Left ventricle myocardium superior (tissue), 1 donor: Measurements from ENCODE around the gene STAC3. TPM values are rescaled to one million over a fixed set of nuclear protein-coding genes. Genes with fewer than 3 reads are reported as not detected.

Experiments
- ATAC-seq: fragments of 200-7000 bp; cut with Tn5 transposase; one replicate; pipeline ENCODE4 v1.9.1; 2020; ENCODE audit warnings: mild to moderate bottlenecking, moderate library complexity
- DNase-seq: peaks from one replicate; pipeline ENCODE4 v3.0.0-alpha.2; 2020
- intact Hi-C: fragments of 100-400 bp; cut with micrococcal nuclease; formaldehyde crosslinking; loops from one replicate; pipeline ENCODE4 v1.11.0; 2022
- total RNA-seq: library from RNA; stranded (reverse); fragmentation: NEBNext Ultra II Directional; extraction: Animal tissue kit (Norgen Biotek cat#: 25700); gene quantifications from one replicate; pipeline ENCODE4 v1.2.1, GENCODE V29; 2021
- donor health status: DM: no; HTN: yes; CAD: no; lungs with severe emphysema.

Gene STAC3
- total RNA-seq, 1 donor from 2014 or later: 1.4 TPM

DNA sequence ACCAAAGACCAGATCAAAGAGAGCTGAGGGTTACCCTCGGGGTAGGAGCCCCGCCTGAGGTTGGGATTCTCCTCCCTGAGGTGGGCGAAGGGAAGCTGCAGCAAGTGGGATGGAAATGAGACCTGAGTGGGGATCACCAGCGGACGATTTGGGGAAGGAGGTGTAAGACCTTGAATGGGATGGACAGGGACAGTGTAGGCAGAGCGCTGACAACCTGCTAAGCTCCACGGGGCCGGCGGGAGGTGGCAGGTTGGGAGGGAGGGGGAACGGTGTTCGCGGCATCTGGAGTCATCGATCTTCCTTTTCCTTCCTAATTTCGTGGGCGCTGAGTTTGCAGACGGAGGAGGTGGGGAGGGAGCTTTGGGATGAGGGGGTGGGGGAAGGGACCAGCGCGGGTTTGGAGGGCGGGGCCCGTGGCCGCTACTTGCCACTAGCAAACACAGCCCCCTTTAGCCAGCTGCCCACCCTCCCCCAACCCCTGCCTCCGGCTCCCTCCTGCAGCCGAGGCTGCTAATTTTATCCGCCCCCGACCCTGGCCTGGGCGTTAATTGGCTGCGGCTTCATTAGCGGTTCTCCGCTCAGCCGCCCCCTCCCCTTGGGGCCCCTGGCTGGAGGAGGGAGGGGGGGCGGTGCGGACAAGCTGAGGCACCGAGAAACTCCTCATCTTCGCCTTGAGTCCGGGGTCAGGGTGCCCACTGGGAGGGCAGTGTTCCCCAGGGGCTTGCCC lies 24.2 kb downstream of the STAC3 start:
- DNase-seq: no peak
- no peak for ATAC-seq
- intact Hi-C loops: no loop called here

DNA sequence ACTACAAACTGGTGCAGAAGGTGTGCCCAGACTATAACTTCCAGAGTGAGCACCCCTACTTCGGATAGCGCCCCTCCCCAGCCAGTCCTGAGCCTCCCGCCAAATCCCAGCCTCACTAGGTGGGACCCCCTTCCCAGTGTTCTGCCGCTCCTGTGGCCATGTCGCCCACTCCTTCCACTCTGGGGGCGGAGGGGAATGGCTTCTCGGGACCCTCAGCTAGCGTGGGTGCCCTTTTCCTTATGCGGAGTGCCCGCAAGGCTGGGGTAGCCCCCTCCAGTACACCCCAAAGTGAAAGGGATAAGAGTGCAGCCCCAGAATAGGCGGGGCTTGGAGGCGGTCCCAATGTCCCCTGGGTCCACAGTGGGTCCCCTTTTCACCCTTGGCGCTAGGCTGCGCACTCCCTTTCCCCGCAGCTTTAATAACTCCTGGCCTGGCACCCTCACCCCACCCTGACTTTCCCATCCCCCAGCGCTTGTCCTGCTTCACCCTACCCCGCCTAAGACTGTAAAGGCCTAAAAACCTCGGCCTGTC lies 25.2 kb downstream of the STAC3 start:
- ATAC-seq: no peak
- intact Hi-C loops: no loop called here
- DNase-seq: no peak

DNA sequence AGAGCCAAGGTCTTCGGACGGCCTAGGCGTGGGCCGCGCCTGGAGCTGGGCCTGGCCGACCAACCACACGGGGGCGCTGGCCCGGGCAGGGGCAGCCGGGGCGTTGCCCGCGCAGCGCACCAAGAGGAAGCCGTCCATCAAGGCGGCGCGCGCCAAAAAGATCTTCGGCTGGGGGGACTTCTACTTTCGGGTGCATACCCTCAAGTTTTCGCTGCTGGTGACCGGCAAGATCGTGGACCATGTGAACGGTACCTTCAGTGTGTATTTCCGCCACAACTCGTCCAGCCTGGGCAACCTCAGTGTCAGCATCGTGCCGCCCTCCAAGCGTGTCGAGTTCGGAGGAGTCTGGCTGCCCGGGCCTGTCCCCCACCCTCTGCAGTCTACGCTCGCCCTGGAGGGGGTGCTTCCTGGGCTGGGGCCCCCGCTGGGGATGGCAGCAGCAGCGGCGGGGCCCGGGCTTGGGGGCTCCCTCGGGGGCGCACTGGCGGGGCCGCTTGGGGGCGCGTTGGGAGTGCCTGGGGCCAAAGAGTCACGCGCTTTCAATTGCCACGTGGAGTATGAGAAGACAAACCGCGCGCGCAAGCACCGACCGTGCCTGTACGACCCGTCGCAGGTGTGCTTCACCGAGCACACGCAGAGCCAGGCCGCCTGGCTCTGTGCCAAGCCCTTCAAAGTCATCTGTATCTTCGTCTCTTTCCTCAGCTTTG lies 25.9 kb downstream of the STAC3 start:
- ATAC-seq (peak; percentile 40), DNase-seq (peak; percentile 75)
- intact Hi-C loops: no loop called here

DNA sequence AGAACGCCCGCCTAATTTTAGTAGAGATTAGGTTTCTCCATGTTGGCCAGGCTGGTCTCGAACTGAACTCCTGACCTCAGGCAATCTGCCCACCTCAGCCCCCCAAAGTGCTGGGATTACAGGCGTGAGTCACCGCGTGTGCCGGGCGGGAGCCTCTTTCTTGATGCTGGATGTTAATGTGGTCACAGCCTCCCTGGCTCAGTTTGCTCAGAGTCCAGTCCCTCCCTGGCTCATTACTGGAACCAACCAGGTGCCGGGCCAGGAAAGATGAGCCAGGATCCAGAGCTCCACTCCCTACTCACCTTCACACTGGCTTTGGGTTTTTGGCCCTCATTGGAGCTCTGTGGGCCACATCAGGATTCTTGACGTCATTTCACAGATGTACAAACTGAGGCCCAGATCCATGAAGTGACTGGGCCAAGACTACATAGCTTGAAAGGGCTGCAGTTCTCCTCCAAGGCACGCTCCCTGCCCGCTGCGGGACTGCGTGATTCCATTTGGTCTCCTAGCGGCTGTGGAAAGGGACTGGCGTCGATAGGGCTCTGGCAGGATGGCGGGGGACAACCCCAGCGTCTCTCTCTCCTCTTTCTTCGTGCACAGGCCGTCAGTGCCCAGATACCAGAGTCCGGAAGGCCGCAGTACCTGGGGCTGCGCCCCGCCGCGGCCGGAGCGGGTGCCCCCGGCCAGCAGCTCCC lies 26.6 kb downstream of the STAC3 start:
- ATAC-seq: no peak

DNA sequence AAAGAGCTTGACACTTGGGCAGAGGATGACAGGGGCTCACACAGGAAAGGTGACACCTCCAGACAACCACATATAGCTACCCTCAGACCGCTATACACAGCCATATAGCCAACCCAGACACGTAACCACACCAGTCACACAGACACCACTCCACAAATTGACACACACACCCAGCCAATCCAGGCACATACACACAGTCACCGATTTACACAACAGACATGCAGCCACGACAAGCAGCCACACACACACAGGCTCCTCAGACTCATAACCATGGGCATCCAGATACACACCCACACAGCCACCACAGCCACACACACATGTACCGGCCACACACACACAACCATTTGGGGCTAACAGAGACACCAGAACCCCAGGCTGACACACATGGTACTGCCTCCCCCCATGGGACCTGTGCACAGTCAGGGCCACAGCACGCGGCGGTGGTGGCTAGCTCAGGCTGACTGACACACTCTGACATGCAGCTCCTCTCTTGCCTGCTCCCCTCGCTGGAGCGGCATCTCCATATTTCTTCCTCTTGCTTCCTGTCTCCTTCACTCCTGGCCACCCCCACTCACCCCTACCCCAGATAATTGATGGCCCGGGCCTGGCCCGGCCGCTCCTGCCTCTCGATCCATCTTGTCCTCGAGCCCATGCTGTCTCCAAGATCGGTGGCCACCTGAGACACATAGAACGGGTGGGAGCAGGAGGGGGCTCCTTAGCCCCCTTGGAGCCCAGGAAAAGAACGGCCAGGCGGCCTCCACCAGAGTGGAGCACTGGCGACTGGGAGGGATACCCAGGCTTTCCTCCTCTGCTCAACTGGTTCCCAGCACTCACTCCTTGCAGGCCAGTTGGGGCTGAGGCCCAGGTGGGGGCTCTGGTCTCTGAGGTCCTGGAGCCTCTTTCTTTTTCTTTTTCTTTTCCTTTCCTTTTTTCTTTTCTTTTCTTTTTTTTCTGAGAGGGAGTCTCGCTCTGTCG lies 27.5 kb downstream of the STAC3 start:
- no peak for ATAC-seq
- DNase-seq: no peak
- intact Hi-C loops: no loop called here

More for the DNA sequence above, 26.6 kb downstream of the STAC3 start:
- no peak for DNase-seq
- intact Hi-C loops: no loop called here

DNA sequence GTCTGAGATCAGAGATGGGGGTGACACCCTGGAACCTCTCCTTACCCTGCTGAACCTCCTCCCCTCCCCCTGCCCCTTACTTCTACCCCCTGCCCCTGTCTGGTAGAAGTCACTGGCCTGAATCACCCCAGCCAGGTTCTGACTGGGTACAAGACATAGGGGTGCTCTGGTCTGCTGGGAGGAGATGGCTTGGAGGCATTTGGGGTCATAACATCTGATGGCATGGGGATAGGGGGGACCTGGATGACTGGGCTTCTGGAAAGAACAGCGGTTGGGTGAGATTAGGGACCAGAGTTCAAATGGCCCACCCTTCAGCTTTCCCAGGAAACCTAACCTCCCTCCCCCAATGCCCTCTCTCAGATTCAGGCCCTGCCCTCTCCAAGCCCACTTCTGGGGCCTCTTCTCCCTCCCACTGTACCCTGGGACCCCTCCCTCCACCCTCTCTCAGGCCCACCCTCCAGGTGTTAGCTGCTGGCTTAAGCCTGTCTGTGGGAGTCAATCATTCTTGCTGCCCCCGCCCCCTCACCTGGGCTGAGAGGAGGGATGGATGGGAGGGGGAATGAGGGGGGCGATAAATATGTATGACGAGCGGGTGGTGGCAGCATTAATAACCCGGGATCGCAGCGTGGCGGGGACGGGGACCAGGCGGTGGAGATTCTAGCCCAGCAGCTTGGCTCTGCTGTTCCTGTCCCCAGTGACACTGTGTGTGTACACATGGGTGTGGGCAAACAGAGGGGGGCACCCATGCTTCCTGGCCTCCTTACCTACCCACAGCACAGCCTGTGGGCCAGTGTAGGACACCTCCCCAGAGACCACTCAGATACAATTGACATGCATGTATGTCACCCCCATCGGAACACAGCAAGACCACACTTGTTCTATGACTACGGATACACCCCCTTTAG lies 28.4 kb downstream of the STAC3 start:
- intact Hi-C loops: no loop called here
- DNase-seq (no peak), ATAC-seq (no peak)

DNA sequence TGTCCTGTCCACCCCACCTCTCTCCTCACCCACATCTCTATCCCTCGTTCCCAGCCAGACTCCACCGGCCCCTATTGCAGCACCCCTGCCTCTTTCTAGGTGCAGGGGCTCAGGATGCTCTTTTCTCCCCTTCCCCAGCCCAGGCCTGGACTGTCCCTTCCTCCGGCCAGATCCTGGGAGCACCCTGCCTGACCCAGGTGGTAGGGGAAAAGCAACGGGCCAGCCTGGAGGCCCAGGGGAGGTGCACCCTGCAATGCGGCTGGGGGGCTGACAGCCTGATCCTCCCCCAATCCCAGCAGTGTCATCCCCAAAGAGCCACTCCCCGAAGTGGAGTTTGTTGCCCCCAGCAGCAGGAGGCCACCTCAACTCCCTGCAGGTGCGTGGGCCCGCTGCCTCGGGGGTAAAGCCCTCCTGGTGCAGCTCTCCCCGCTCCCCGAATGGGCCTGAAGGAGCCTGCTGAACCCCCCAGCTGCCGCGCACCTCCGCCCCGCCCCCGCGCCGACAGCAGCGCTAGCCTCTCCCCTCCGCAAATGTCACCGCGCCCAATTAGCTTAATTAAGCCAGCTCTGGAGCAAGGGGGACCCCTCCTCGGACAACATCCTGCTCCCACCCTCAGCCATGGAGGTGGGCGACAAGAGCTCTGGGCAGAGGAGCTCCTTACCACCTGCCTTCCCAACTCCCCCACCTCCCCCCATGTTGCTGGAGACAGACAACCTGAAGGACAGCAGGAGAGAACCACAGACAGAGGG lies 29.6 kb downstream of the STAC3 start:
- DNase-seq (no peak), ATAC-seq (no peak)
- intact Hi-C loops: no loop called here

DNA sequence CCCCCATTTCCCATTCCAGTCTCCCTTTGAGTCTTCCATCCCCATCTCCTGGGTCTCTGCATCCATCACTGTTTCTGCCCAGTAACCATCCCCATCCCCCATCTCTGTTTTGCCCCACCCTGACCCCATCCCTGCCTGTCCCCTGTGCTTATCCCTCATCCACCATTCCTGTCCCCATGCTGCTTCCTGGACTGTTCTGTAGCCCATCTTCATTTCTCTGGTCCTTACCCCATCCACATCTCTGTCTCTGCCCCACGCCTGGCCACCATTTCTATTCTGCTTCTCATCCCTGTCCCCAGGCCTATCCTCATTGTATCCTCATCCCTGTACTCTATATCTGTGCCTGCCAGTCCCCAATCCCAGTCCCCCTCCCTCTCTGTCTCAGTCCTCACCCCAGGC lies 30.2 kb downstream of the STAC3 start:
- no peak for DNase-seq
- no peak for ATAC-seq
- intact Hi-C loops: no loop called here

DNA sequence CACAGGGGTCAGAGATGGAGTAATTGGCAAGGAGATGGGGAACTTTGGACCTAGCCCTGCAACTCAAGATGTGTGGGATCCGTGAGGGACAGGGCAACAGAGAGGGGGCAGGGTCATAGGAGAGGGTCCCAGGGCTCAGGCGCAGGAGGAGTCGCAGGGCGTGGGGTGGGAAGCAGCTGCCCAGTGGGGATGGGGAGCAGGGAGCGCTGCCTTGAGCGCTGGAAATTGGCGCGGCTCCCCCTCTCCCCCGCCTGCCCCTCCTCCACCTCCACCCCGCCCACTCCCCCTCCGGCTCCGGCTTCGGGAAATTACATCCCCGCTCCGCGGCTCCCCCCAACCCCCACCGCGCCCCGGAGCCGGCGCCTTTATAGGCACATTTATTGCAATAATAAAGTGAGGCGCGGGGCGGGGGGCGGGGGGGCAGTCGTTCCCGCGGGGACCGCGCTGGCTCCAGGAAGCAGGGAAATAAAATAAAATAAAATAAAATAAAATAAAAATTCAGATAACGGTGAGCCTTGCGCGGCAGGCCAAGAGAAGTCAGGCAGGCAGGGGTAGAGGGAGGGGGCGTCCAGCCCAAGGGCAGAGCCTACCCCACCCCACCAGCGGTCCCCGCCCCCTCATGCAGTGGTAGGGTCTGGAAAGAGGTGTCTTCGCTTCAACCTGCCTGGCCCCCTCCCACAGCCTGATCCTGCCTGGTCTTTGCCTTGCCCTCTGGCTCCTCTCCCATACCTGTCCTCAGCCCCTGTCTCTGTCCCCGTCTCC lies 30.8 kb downstream of the STAC3 start:
- ATAC-seq (no peak), DNase-seq (no peak)
- intact Hi-C loops: no loop called here

DNA sequence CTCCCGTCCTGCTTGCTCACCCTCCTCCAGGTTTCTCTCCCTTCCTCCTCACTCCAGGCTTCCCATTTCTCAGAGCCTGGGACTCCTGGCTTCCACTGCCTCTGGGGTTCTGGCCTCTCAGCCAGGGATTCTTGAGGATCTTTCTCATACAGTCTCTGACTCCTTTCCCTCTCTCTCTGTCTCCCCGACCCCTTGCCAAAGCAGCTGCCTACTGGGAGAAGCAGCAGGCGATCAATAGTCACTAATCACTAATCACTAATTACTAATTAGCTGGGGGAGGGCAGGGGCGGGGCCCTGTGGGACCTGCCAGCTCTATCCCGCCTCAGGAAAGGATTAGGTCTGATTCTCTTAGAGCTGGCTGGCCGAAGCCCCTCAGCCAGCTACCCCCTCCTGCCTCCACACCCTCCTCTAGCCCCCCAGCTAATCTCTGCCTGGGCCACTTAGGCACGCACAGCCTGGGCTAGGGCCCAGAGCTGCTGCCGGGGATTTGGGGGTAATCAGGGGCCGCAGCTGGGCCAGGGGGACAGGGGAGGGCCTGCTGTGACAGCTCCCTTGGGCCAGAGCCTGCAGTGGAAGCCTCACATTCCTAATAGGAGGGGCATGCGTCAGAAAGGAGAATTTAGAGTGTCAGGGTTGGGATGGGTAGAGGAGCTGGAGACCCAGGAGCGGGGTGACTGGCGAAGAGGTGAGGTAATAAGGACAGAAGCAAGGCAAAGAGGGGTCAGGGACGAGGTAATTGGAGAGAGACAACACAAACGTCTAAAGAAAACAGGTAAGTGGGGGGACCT lies 31.6 kb downstream of the STAC3 start:
- intact Hi-C loops: no loop called here

DNA sequence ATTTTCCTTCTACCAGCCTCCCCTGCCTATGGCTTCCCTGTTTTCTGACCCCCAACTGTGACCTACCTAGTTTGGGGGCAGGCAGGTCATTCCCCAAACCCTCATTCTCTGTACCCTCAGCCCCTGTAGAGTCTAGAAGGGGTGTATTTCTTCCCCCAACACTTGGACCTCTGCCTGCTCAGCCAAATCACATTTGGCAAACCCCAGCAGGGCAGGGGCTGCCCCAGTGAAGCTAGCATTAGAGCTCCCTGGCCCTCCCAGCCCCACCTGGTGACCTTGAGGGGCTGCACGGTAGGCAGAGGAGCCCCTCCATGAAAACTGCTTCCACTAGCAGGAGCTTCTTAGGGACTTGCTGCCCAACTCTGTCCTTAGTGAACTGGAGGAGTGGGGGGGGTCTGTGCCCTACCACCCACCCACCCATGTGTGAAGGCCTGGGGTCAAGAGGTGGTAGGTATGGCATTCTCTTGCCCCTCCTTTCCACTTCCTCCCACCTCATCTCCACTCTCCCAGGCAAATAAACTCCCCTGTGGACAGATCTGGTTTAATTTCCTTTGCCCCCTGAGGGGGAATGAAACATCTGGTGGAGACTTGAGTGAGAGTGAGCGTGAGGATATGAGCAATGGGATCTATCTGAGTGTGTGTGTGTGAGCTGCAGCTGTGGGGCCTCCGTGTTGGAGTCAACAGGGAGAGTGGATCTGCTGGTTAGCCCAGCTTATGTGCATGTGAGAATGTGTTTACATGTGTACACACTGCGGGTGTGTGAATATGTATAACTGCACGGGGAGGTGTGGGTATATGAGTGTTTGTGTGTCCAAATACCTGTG lies 32.7 kb downstream of the STAC3 start:
- intact Hi-C loops: no loop called here
- ATAC-seq (no peak), DNase-seq (no peak)

More for the DNA sequence above, 31.6 kb downstream of the STAC3 start:
- ATAC-seq: no peak
- DNase-seq: no peak

DNA sequence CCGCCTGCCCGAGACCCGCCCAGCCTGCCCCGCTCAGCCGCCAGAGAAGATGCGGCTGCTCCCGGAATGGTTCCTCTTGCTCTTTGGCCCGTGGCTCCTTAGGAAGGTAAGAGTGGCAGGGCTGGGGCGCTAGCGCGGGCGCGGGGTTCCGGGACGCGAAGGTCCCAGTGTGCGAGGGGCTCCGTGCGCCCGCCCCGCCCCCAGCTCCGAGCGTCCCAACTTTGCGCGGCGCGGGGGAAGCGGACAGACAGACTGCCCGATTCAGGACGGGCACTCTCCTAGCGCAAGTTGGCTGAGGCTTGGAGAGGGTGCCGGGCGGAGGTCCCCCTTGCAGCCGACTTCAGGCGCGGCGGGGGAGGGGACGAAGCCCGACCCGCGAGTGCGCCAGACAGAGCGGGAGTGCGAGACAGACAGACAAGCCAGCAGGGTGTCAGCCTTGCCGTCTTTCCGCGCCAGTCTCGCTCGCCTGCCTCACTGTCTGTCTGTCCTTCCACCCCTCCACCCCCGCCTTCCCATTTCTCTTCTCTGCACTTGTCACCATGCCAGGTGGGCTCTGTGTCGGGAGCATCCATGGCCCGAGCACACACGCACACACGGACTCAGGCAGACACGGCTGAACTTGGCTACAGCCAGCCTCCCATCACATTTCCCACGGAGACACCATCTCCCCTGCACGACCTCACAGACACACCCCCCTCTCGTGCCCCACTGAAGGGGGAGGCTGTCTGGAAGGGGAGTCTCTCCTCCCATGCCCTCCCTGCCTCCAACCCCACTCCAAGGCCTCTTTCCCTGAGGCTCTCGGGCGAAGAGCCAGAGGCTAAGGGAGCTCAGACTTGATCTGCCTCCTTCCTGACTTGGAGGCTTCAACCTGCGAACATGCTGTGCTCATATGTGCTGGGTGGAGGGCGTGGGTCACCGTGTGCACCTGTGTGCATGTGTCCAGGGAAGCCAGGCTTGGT lies 33.8 kb downstream of the STAC3 start:
- ATAC-seq: no peak
- intact Hi-C loops: no loop called here
- no peak for DNase-seq

DNA sequence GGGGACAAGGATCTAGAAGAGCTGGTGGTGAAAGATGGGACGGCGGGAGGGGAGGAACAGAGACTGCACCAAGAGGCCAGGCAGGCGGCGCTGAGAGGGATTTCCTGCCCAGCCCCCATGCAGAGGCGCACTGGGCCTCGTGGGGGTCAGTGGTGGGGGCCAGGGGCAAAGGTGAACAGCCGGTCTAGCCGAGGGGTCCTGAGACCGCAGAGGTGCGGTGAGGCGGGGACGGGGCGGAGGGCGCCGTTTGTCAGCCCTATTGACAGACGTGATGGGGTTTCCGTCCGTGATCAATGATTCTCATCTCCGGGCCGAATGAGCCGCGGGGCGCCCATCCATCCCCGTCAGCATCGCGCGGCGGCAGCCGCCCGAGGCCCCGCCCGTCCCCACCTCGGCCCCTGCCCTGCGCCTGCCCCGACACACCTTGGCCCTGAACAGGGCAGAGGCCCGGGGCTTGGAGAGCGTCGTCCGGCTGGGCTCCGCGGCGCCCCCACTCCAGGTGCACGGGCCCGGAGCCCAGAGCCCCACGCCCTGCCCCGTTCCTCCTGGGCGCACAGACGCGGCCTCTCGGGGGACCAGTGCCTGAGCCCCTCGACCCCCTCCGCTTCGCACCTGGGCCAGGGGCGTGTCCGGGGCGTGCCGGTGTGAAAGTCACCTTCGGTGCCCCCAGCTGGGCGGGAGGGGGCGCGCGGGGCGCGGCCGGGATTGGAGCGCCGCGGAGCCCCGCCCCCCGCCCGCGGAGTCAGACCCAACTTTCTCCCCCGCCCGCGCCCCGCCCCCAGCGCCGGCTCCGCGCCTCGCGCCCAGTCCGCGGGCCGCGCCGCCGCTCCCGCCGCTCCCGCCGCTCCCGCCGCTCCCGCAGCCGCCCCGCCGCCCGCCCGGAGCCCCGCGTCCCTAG lies 34.7 kb downstream of the STAC3 start, which contains the start of gene NXPH4:
TSS of gene NXPH4 (plus strand) at position 781 of the 898 bp plus-strand sequence. CDS start 176 bp downstream, outside the sequence.
- ATAC-seq (peak; percentile 9), DNase-seq (peak; percentile 71)
- intact Hi-C loops: no loop called here
